Coronary artery (tissue), 2 donors: ENCODE results near the gene SLC66A2.

Experiments used
- DNase-seq: peaks from one replicate; pipeline ENCODE4 v3.0.0-alpha.2; 2017; ENCODE audit warnings: low spot score
- H3K27ac ChIP-seq, 2 donors: fragments of 200-600 bp; sonication (generic); one replicate each; pipeline ENCODE4 v1.5.1; 2016 to 2019
- H3K4me3 ChIP-seq: fragments of 200-600 bp; sonication (generic); 2 replicates; pipeline ENCODE4 v1.5.1; 2016; ENCODE audit warnings: mild to moderate bottlenecking, moderate library complexity
- TF ChIP-seq, protein P1 (sequence below): fragments of 200-600 bp; sonication (generic); IDR thresholded peaks from one replicate; pipeline ENCODE4 v1.5.1; 2019; ENCODE audit warnings: antibody characterized with exemption

Gene SLC66A2

GRCh38 chr18:79852561-79853302, 98.7 kb downstream of the SLC66A2 start:
- TF ChIP-seq, protein P1, sequence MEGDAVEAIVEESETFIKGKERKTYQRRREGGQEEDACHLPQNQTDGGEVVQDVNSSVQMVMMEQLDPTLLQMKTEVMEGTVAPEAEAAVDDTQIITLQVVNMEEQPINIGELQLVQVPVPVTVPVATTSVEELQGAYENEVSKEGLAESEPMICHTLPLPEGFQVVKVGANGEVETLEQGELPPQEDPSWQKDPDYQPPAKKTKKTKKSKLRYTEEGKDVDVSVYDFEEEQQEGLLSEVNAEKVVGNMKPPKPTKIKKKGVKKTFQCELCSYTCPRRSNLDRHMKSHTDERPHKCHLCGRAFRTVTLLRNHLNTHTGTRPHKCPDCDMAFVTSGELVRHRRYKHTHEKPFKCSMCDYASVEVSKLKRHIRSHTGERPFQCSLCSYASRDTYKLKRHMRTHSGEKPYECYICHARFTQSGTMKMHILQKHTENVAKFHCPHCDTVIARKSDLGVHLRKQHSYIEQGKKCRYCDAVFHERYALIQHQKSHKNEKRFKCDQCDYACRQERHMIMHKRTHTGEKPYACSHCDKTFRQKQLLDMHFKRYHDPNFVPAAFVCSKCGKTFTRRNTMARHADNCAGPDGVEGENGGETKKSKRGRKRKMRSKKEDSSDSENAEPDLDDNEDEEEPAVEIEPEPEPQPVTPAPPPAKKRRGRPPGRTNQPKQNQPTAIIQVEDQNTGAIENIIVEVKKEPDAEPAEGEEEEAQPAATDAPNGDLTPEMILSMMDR = no peak
- Histone ChIP-seq H3K4me3 (no peak overlapping the region), H3K27ac (no peak overlapping the region)
- peak; percentile 69 for DNase-seq
